H1 (cell line): ENCODE results near the gene NELFA. TPM values are rescaled to one million over a fixed set of nuclear protein-coding genes. Genes with fewer than 3 reads are reported as not detected.

Source experiments
- CTCF ChIA-PET: fragments of 300-600 bp; sonication (Branson Sonifier 250); formaldehyde crosslinking; loops from one replicate; lab custom pipeline; 2021; ENCODE audit not compliant: partially characterized antibody; lab: Charles Lee
- POLR2A ChIA-PET: fragments of 300-600 bp; sonication (Branson Sonifier 250); formaldehyde crosslinking; loops from one replicate; lab custom pipeline; 2021; ENCODE audit warnings: inconsistent platforms; ENCODE audit not compliant: partially characterized antibody; lab: Charles Lee
- DNase-seq, 2 experiments: peaks; one replicate each; pipeline versions ENCODE4 v3.0.0 to v3.0.0-alpha.2; 2010 to 2022; ENCODE audit warnings: low spot score in 2 of 2, low read depth in 1 of 2, mixed read lengths in 1 of 2
- FAIRE-seq: peaks from 2 replicates; lab custom pipeline; 2011; peaks lifted over from hg19 to GRCh38; lab: Jason Lieb, UNC
- H2AFZ ChIP-seq: 2 replicates; pipeline ENCODE4 v1.8.1; 2012; ENCODE audit warnings: low read length, inconsistent platforms
- H2AK5ac ChIP-seq: 2 replicates; pipeline ENCODE4 v1.6.1; 2013; ENCODE audit warnings: low read depth, low read length
- H2BK120ac ChIP-seq: replicated peaks from 2 replicates; pipeline ENCODE3; 2013; ENCODE audit warnings: low read depth, low read length, inconsistent platforms
- H2BK12ac ChIP-seq: 2 replicates; pipeline ENCODE4 v1.6.1; 2013; ENCODE audit warnings: low read depth, low read length
- H2BK15ac ChIP-seq: 2 replicates; pipeline ENCODE4 v1.6.1; 2013; ENCODE audit warnings: low read length
- H2BK20ac ChIP-seq: 2 replicates; pipeline ENCODE4 v1.6.1; 2013; ENCODE audit warnings: low read length
- H2BK5ac ChIP-seq: 2 replicates; pipeline ENCODE4 v1.6.1; 2013; ENCODE audit warnings: low read depth, low read length
- H3K14ac ChIP-seq: 2 replicates; pipeline ENCODE4 v1.6.1; 2013; ENCODE audit warnings: inconsistent platforms; ENCODE audit not compliant: insufficient read length
- H3K18ac ChIP-seq: 2 replicates; pipeline ENCODE4 v1.6.1; 2013; ENCODE audit warnings: low read length; ENCODE audit errors: extremely low read depth
- H3K23ac ChIP-seq: 2 replicates; pipeline ENCODE4 v1.6.1; 2013; ENCODE audit warnings: inconsistent platforms; ENCODE audit not compliant: insufficient read length
- H3K23me2 ChIP-seq: 2 replicates; pipeline ENCODE4 v1.6.1; 2013; ENCODE audit warnings: low read depth, low read length
- H3K27ac ChIP-seq: 2 replicates; pipeline ENCODE4 v1.6.1; 2011; ENCODE audit warnings: low read depth, low read length, inconsistent platforms
- H3K27me3 ChIP-seq, 4 experiments: replicated peaks in 1 of 4; 1 replicate in 1 of 4; 2 replicates in 3 of 4; pipeline versions ENCODE4 v1.6.1 to v1.8.1; 2011 to 2013; ENCODE audit warnings: low read length in 3 of 4, mild to moderate bottlenecking in 3 of 4, inconsistent platforms in 2 of 4, mixed read lengths in 2 of 4, moderate library complexity in 1 of 4; ENCODE audit not compliant: control insufficient read depth in 3 of 4, insufficient read depth in 3 of 4; ENCODE audit errors: extremely low read depth in 1 of 4
- H3K36me3 ChIP-seq, 4 experiments: 2 replicates each; pipeline versions ENCODE4 v1.6.1 to v1.8.1; 2011 to 2013; ENCODE audit warnings: mild to moderate bottlenecking in 4 of 4, low read length in 3 of 4, moderate library complexity in 2 of 4, control low read depth in 1 of 4, inconsistent platforms in 1 of 4; ENCODE audit not compliant: insufficient read depth in 4 of 4, control insufficient read depth in 2 of 4
- H3K4ac ChIP-seq: replicated peaks from 2 replicates; pipeline ENCODE3; 2013; ENCODE audit warnings: low read length, low read depth, mixed read lengths, inconsistent platforms; ENCODE audit not compliant: insufficient read length
- H3K4me1 ChIP-seq, 4 experiments: replicated peaks in 1 of 4; 1 replicate in 1 of 4; 2 replicates in 3 of 4; pipeline versions ENCODE4 v1.6.1 to v1.8.1; 2011 to 2013; ENCODE audit warnings: low read length in 3 of 4, inconsistent platforms in 2 of 4, mixed read lengths in 1 of 4; ENCODE audit not compliant: insufficient read depth in 4 of 4, control insufficient read depth in 3 of 4
- H3K4me2 ChIP-seq, 2 experiments: 2 replicates each; pipeline versions ENCODE4 v1.6.1 to v1.8.1; 2011 to 2013; ENCODE audit warnings: low read depth in 2 of 2, low read length in 2 of 2, control low read depth in 1 of 2, inconsistent platforms in 1 of 2, mild to moderate bottlenecking in 1 of 2; ENCODE audit not compliant: insufficient read depth in 1 of 2
- H3K4me3 ChIP-seq, 4 experiments: fragments of 200-600, 300-600 bp in 1 of 4; sonication (generic), shearing (Covaris generic), sonication (Bioruptor Twin) in 1 of 4; 2 replicates each; pipeline versions ENCODE4 v1.5.1 to v1.8.1; 2011 to 2016; ENCODE audit warnings: low read length in 4 of 4, low read depth in 3 of 4, control low read depth in 2 of 4, inconsistent platforms in 2 of 4, mild to moderate bottlenecking in 2 of 4, mixed read lengths in 1 of 4, moderate library complexity in 1 of 4; ENCODE audit not compliant: insufficient read depth in 2 of 4; ENCODE audit errors: extremely low read depth in 1 of 4
- H3K56ac ChIP-seq: replicated peaks from 2 replicates; pipeline ENCODE3; 2013; ENCODE audit warnings: low read depth, mild to moderate bottlenecking, mixed read lengths, low read length, inconsistent platforms; ENCODE audit not compliant: insufficient read length
- H3K79me1 ChIP-seq: 2 replicates; pipeline ENCODE4 v1.6.1; 2013; ENCODE audit warnings: low read depth, low read length, control low read depth
- H3K79me2 ChIP-seq, 2 experiments: 2 replicates each; pipeline versions ENCODE4 v1.6.1 to v1.8.1; 2012 to 2013; ENCODE audit warnings: low read length in 2 of 2, mild to moderate bottlenecking in 2 of 2, inconsistent platforms in 1 of 2; ENCODE audit not compliant: insufficient read depth in 2 of 2, control insufficient read depth in 1 of 2
- H3K9ac ChIP-seq, 4 experiments: replicated peaks in 1 of 4; 1 replicate in 1 of 4; 2 replicates in 3 of 4; pipeline versions ENCODE4 v1.6.1 to v1.8.1; 2011 to 2013; ENCODE audit warnings: low read depth in 3 of 4, low read length in 3 of 4, control low read depth in 2 of 4, mild to moderate bottlenecking in 2 of 4, moderate library complexity in 2 of 4, inconsistent platforms in 1 of 4; ENCODE audit errors: extremely low read depth in 1 of 4
- H3K9me3 ChIP-seq, 2 experiments: 2 replicates each; pipeline versions ENCODE4 v1.6.1 to v1.8.1; 2012 to 2013; ENCODE audit warnings: mild to moderate bottlenecking in 2 of 2, moderate library complexity in 2 of 2, control low read depth in 1 of 2, inconsistent platforms in 1 of 2, low read depth in 1 of 2, low read length in 1 of 2, mixed read lengths in 1 of 2; ENCODE audit not compliant: insufficient read depth in 2 of 2
- H4K20me1 ChIP-seq, 2 experiments: replicated peaks in 1 of 2; 2 replicates each; pipeline versions ENCODE3 to v1.8.1; 2011 to 2013; ENCODE audit warnings: inconsistent platforms in 2 of 2, low read length in 2 of 2, mild to moderate bottlenecking in 1 of 2; ENCODE audit not compliant: insufficient read depth in 2 of 2, control insufficient read depth in 1 of 2
- H4K5ac ChIP-seq: 2 replicates; pipeline ENCODE4 v1.6.1; 2013; ENCODE audit warnings: low read length, low read depth, mixed read lengths, inconsistent platforms; ENCODE audit not compliant: insufficient read length
- H4K8ac ChIP-seq: 2 replicates; pipeline ENCODE4 v1.8.0; 2013; ENCODE audit warnings: mild to moderate bottlenecking, moderate library complexity, low read length, inconsistent platforms; ENCODE audit not compliant: insufficient read depth; ENCODE audit errors: extremely low read depth
- H4K91ac ChIP-seq: replicated peaks from 2 replicates; pipeline ENCODE3; 2013; ENCODE audit warnings: low read length, mixed read lengths, inconsistent platforms; ENCODE audit not compliant: insufficient read length
- CEBPB ChIP-seq: IDR thresholded peaks from 2 replicates; pipeline ENCODE4 v1.6.1; 2012; ENCODE audit warnings: low read depth, low read length
- CREB1 ChIP-seq: IDR thresholded peaks from 2 replicates; pipeline ENCODE4 v1.6.1; 2012; ENCODE audit warnings: inconsistent platforms
- E2F6 ChIP-seq: IDR thresholded peaks from 2 replicates; pipeline ENCODE4 v1.6.1; 2012; ENCODE audit warnings: inconsistent platforms
- RFX5 ChIP-seq: IDR thresholded peaks from 2 replicates; pipeline ENCODE4 v1.6.1; 2011; ENCODE audit warnings: low read depth, low read length, improper control_type of control experiment, borderline replicate concordance
- SAP30 ChIP-seq: fragments of 300-600 bp; sonication (generic); IDR thresholded peaks from 2 replicates; pipeline ENCODE4 v1.7.1; 2012; ENCODE audit warnings: low read length, moderate library complexity, mild to moderate bottlenecking, inconsistent platforms; ENCODE audit not compliant: insufficient read depth, insufficient replicate concordance
- SP1 ChIP-seq: IDR thresholded peaks from 2 replicates; pipeline ENCODE4 v1.6.1; 2011; ENCODE audit warnings: low read depth, low read length
- SP2 ChIP-seq: IDR thresholded peaks from 2 replicates; pipeline ENCODE4 v1.6.1; 2012; ENCODE audit warnings: mild to moderate bottlenecking, low read length, inconsistent platforms
- TBP ChIP-seq: IDR thresholded peaks from 2 replicates; pipeline ENCODE4 v1.6.1; 2011; ENCODE audit warnings: low read depth, low read length, improper control_type of control experiment
- TEAD4 ChIP-seq: IDR thresholded peaks from 2 replicates; pipeline ENCODE4 v1.6.1; 2012; ENCODE audit warnings: low read depth, low read length, inconsistent platforms, mixed read lengths
- ZNF274 ChIP-seq: IDR thresholded peaks from 2 replicates; pipeline ENCODE4 v1.7.0; 2012; ENCODE audit warnings: low read length, borderline replicate concordance; ENCODE audit errors: extremely low read depth
- WGBS, 2 experiments: shearing (Covaris generic) in 1 of 2; methylation state at CpG; one replicate each; pipeline versions ENCODE4 v1.1.6 to v1.1.7; 2013 to 2015; ENCODE audit warnings: low lambda C conversion rate in 2 of 2, mixed read lengths in 2 of 2, inconsistent platforms in 1 of 2, low coverage in 1 of 2, missing lambda C conversion rate in 1 of 2; ENCODE audit not compliant: insufficient replicate concordance in 2 of 2, insufficient coverage in 1 of 2, insufficient read length in 1 of 2; ENCODE audit errors: extremely low coverage in 1 of 2, missing lambda C conversion rate in 1 of 2; 5-methylcytosine and 5-hydroxymethylcytosine counted together
- polyA plus RNA-seq, 7 experiments: library from polyadenylated mRNA; depleted of rRNA in 3 of 7; stranded (reverse) in 5 of 7; unstranded in 2 of 7; fragments of >200 nt in 5 of 7; fragments of 200-250 nt in 2 of 7; gene quantifications; 1 replicate in 5 of 7; 2 replicates in 1 of 7; 4 replicates in 1 of 7; pipeline versions ENCODE4 v1.2.1 to v1.2.3, GENCODE V29; 2011 to 2013; ENCODE audit warnings: missing spikeins in 2 of 7, mixed read lengths in 2 of 7
- total RNA-seq: library from RNA; stranded (reverse); fragmentation: NEBNext Ultra II Directional; extraction: Animal tissue kit (Norgen Biotek cat#: 25700); gene quantifications from 2 replicates; pipeline ENCODE4 v1.2.1, GENCODE V29; 2021
- TF ChIP-seq, protein P1 (sequence below), 3 experiments: IDR thresholded peaks; 1 replicate in 2 of 3; 2 replicates in 1 of 3; pipeline versions ENCODE4 v1.5.1 to v1.6.1; 2011; ENCODE audit warnings: low read length in 3 of 3, mild to moderate bottlenecking in 3 of 3, inconsistent platforms in 2 of 3, low read depth in 1 of 3, moderate library complexity in 1 of 3; ENCODE audit not compliant: insufficient read depth in 1 of 3; ENCODE audit errors: control extremely low read depth in 1 of 3
- TF ChIP-seq, protein P2 (sequence below): IDR thresholded peaks from 2 replicates; pipeline ENCODE4 v1.6.1; 2012; ENCODE audit warnings: inconsistent platforms

NELFA gene
- total and polyA plus RNA-seq, 2 of the 8 experiments (the other 6 are each of a cell fraction or from before 2014, with no cell fraction given), result 41.8 to 57.5 TPM

DNA sequence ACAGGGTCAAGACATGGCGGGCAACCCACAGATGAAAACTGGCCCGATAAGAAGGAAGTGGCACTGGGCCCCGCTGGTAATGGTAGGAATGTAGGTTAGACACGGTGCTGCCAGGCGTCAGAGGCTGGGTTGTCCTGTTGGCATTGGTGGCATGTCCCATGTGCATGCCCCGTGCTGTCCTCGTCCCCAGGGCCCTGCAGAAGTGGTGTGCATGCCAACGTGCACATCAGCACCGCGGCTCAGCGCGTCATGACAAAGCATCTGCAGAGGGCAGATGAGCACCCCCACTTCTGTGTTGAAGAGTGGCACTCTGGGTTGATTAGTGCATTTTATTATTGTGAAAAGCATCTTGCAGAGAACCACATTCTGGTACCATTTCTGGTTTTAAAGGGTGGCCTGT, 35.6 kb downstream of the NELFA start:
- H4K8ac ChIP-seq, result no peak overlapping the region
- no peak overlapping the region for H3K4me2 ChIP-seq
- H3K4me3 ChIP-seq, result no peak overlapping the region
- no peak overlapping the region for H2BK20ac ChIP-seq
- no peak overlapping the region for H3K18ac ChIP-seq
- no peaks in the 10 kb centered on the region for H3K79me2 ChIP-seq
- H3K23me2 ChIP-seq, result no peaks in the 10 kb centered on the region
- H3K36me3 ChIP-seq, result peaks cover 10 to 54% (median 37%) of the 10 kb centered on the region in 4 experiments; a peak in 7 of 8 replicates
- FAIRE-seq, result no peak
- H2BK120ac ChIP-seq, result no peak overlapping the region
- peaks cover 2% of the 10 kb centered on the region; the same call in 1 of the 2 replicates for H3K79me1 ChIP-seq
- ChIA-PET POLR2A (no interaction called here), CTCF (no interaction called here)
- H3K14ac ChIP-seq, result no peak overlapping the region
- no peak overlapping the region for H2BK5ac ChIP-seq
- H3K4ac ChIP-seq, result no peak overlapping the region
- H2AFZ ChIP-seq, result no peak overlapping the region
- H4K20me1 ChIP-seq, result peaks cover 2 to 12% of the 10 kb centered on the region in 2 experiments
- no peak overlapping the region for H3K9ac ChIP-seq
- H2BK15ac ChIP-seq, result no peak overlapping the region
- H3K23ac ChIP-seq, result no peak overlapping the region
- no peak overlapping the region for H2BK12ac ChIP-seq
- no peak overlapping the region for H3K27ac ChIP-seq
- no peaks in the 10 kb centered on the region for H3K4me1 ChIP-seq
- H3K56ac ChIP-seq, result no peak overlapping the region
- no peaks in the 10 kb centered on the region for H3K9me3 ChIP-seq
- no peak overlapping the region for H4K5ac ChIP-seq
- no peak overlapping the region for H2AK5ac ChIP-seq
- DNase-seq, result no peak
- no peaks in the 10 kb centered on the region for H3K27me3 ChIP-seq
- no peak overlapping the region for H4K91ac ChIP-seq
- WGBS, 2 experiments, result 95% methylated on average over 12 of the region's 12 CpGs; no CpG with 5 or more reads in 1 of the 2 experiments
- TF ChIP-seq, protein P1, sequence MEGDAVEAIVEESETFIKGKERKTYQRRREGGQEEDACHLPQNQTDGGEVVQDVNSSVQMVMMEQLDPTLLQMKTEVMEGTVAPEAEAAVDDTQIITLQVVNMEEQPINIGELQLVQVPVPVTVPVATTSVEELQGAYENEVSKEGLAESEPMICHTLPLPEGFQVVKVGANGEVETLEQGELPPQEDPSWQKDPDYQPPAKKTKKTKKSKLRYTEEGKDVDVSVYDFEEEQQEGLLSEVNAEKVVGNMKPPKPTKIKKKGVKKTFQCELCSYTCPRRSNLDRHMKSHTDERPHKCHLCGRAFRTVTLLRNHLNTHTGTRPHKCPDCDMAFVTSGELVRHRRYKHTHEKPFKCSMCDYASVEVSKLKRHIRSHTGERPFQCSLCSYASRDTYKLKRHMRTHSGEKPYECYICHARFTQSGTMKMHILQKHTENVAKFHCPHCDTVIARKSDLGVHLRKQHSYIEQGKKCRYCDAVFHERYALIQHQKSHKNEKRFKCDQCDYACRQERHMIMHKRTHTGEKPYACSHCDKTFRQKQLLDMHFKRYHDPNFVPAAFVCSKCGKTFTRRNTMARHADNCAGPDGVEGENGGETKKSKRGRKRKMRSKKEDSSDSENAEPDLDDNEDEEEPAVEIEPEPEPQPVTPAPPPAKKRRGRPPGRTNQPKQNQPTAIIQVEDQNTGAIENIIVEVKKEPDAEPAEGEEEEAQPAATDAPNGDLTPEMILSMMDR (IDR thresholded peaks at IDR 0.05; ENCODE audit: control extremely low read depth in 1 of 3, insufficient read depth in 1 of 3, low read depth in 1 of 3, low read length in 3 of 3), result no peak
- no peak for TF ChIP-seq SP1
- no peak for TF ChIP-seq E2F6
- TF ChIP-seq RFX5, result no peak
- no peak for TF ChIP-seq SAP30
- TF ChIP-seq, protein P2, sequence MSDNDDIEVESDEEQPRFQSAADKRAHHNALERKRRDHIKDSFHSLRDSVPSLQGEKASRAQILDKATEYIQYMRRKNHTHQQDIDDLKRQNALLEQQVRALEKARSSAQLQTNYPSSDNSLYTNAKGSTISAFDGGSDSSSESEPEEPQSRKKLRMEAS, result no peak
- TF ChIP-seq CEBPB, result no peak
- no peak for TF ChIP-seq SP2
- no peak for TF ChIP-seq TEAD4
- no peak for TF ChIP-seq ZNF274
- TF ChIP-seq CREB1, result no peak
- TF ChIP-seq TBP, result no peak
